B cell (primary cell): ENCODE results near the gene RGL1. TPM values are rescaled to one million over a fixed set of nuclear protein-coding genes. Genes with fewer than 3 reads are reported as not detected.

Experiments used
- ATAC-seq: fragments of 200-7000 bp; cut with Tn5 transposase; one replicate; pipeline ENCODE4 v1.10.0; 2021; ENCODE audit warnings: low read depth, mild to moderate bottlenecking, moderate number of reproducible peaks, moderate library complexity
- CTCF ChIA-PET: fragments of 350-600 bp; sonication (Branson Sonifier 250); formaldehyde crosslinking; loops from one replicate; lab custom pipeline; 2021; ENCODE audit warnings: antibody characterized with exemption, inconsistent platforms; lab: Charles Lee
- POLR2A ChIA-PET: fragments of 350-600 bp; sonication (Branson Sonifier 250); formaldehyde crosslinking; loops from one replicate; lab custom pipeline; 2021; ENCODE audit warnings: antibody characterized with exemption; lab: Charles Lee
- DNase-seq: peaks from one replicate; pipeline ENCODE4 v3.0.0; 2013
- H2AFZ ChIP-seq: 2 replicates; pipeline ENCODE4 v1.6.1; 2012; ENCODE audit warnings: mild to moderate bottlenecking, low read depth, low read length; ENCODE audit not compliant: insufficient read depth, poor library complexity, severe bottlenecking
- H3K27ac ChIP-seq, 2 donors: 1 replicate in 1 of 2; 2 replicates in 1 of 2; pipeline ENCODE4 v1.5.1; 2012 to 2013; ENCODE audit warnings: low read length in 2 of 2, mild to moderate bottlenecking in 2 of 2, moderate library complexity in 1 of 2
- H3K27me3 ChIP-seq, 4 experiments: fragments of 200-600 bp in 1 of 4; sonication (generic) in 1 of 4; replicated peaks in 1 of 4; 1 replicate in 2 of 4; 2 replicates in 2 of 4; pipeline versions ENCODE4 v1.6.1 to v1.7.0; 2013 to 2016; ENCODE audit warnings: low read length in 3 of 4, mild to moderate bottlenecking in 2 of 4, mixed read lengths in 1 of 4, moderate library complexity in 1 of 4; ENCODE audit not compliant: insufficient read depth in 4 of 4, control insufficient read depth in 3 of 4; ENCODE audit errors: control extremely low read depth in 1 of 4
- H3K36me3 ChIP-seq, 2 experiments: replicated peaks in 1 of 2; 1 replicate in 1 of 2; 2 replicates in 1 of 2; pipeline versions ENCODE4 v1.6.1 to v1.7.1; 2013; ENCODE audit warnings: low read length in 1 of 2; ENCODE audit not compliant: insufficient read depth in 2 of 2, control insufficient read depth in 1 of 2; ENCODE audit errors: control extremely low read depth in 1 of 2, extremely low read depth in 1 of 2
- H3K4me1 ChIP-seq, 2 donors: fragments of 200-600 bp in 1 of 2; sonication (generic) in 1 of 2; 1 replicate in 1 of 2; 2 replicates in 1 of 2; pipeline versions ENCODE4 v1.5.1 to v1.6.1; 2013 to 2017; ENCODE audit warnings: low read length in 2 of 2; ENCODE audit not compliant: control insufficient read depth in 2 of 2, insufficient read depth in 2 of 2
- H3K4me2 ChIP-seq: replicated peaks from 2 replicates; pipeline ENCODE3; 2012; ENCODE audit warnings: mild to moderate bottlenecking, low read depth, low read length; ENCODE audit not compliant: poor library complexity, severe bottlenecking
- H3K4me3 ChIP-seq, 5 experiments: fragments of 200-600 bp in 1 of 5; sonication (generic) in 1 of 5; 1 replicate in 3 of 5; 2 replicates in 2 of 5; pipeline versions ENCODE4 v1.5.1 to v1.7.0; 2011 to 2016; ENCODE audit warnings: low read length in 4 of 5, mild to moderate bottlenecking in 4 of 5, low read depth in 2 of 5, control low read depth in 1 of 5, moderate library complexity in 1 of 5; ENCODE audit not compliant: insufficient read depth in 1 of 5; ENCODE audit errors: control extremely low read depth in 1 of 5, extremely low read depth in 1 of 5
- H3K79me2 ChIP-seq: fragments of 200-600 bp; sonication (generic); one replicate; pipeline ENCODE4 v1.6.0; 2016; ENCODE audit warnings: low read length; ENCODE audit not compliant: control insufficient read depth, insufficient read depth
- H3K9ac ChIP-seq: fragments of 200-600 bp; sonication (generic); 2 replicates; pipeline ENCODE4 v1.6.1; 2017; ENCODE audit warnings: mild to moderate bottlenecking, low read length, moderate library complexity
- H3K9me3 ChIP-seq, 3 donors: one replicate each; pipeline versions ENCODE4 v1.6.1 to v1.7.1; 2013; ENCODE audit warnings: low read length in 2 of 3; ENCODE audit not compliant: control insufficient read depth in 2 of 3, insufficient read depth in 1 of 3; ENCODE audit errors: control extremely low read depth in 1 of 3
- H4K20me1 ChIP-seq: 2 replicates; pipeline ENCODE4 v1.6.0; 2012; ENCODE audit warnings: mild to moderate bottlenecking, low read length; ENCODE audit not compliant: insufficient read depth, control insufficient read depth, poor library complexity, severe bottlenecking
- H3K27ac Mint-ChIP-seq: one replicate; pipeline ENCODE4 v1.8.0; 2021; ENCODE audit warnings: mixed read lengths
- H3K27me3 Mint-ChIP-seq: one replicate; pipeline ENCODE4 v1.8.0; 2021; ENCODE audit warnings: mixed read lengths
- H3K4me1 Mint-ChIP-seq: one replicate; pipeline ENCODE4 v1.8.0; 2021; ENCODE audit warnings: mixed read lengths
- H3K4me3 Mint-ChIP-seq: one replicate; pipeline ENCODE4 v1.8.0; 2021; ENCODE audit warnings: mixed read lengths
- H3K9me3 Mint-ChIP-seq: one replicate; pipeline ENCODE4 v1.8.0; 2022; ENCODE audit warnings: mixed read lengths; ENCODE audit not compliant: insufficient read depth
- EZH2 ChIP-seq: IDR thresholded peaks from 2 replicates; pipeline ENCODE4 v1.6.1; 2012; ENCODE audit warnings: borderline replicate concordance, low read depth, mild to moderate bottlenecking, moderate library complexity, low read length; ENCODE audit not compliant: insufficient read depth, poor library complexity, severe bottlenecking
- WGBS: methylation state at CpG from one replicate; pipeline ENCODE4 v1.1.5; 2013; ENCODE audit warnings: missing lambda C conversion rate; ENCODE audit not compliant: insufficient coverage; 5-methylcytosine and 5-hydroxymethylcytosine counted together
- intact Hi-C: fragments of 100-400 bp; cut with micrococcal nuclease; formaldehyde crosslinking; loops from one replicate; pipeline ENCODE4 v1.10.0; 2022
- polyA plus RNA-seq: library from polyadenylated mRNA; depleted of rRNA; stranded (reverse); fragments of >200 nt; gene quantifications from 2 replicates; pipeline ENCODE4 v1.2.3, GENCODE V29; 2012
- total RNA-seq, 2 donors: library from RNA; stranded (reverse); fragments of 120-200 nt in 1 of 2; gene quantifications; 1 replicate in 1 of 2; 2 replicates in 1 of 2; pipeline versions ENCODE4 v1.2.3 to v1.2.4, GENCODE V29; 2013 to 2022
- TF ChIP-seq, protein P1 (sequence below): fragments of 200-600 bp; IDR thresholded peaks from one replicate; pipeline ENCODE4 v1.8.0; 2022; ENCODE audit warnings: antibody characterized with exemption, mild to moderate bottlenecking

The RGL1 gene
- total and polyA plus RNA-seq, 2 donors (not counting 1 experiment from before 2014, with no cell fraction given) = 0.09 to 1.1 TPM

- H3K27me3 Mint-ChIP-seq = no peaks in the 10 kb centered on the region
- H3K9me3 ChIP-seq = no peaks in the 10 kb centered on the region
- H3K79me2 ChIP-seq = no peaks in the 10 kb centered on the region
- POLR2A ChIA-PET = no interaction called here
- H3K27me3 ChIP-seq = no peaks in the 10 kb centered on the region
- ATAC-seq (no peak), DNase-seq (no peak)
- no peaks in the 10 kb centered on the region for H3K9me3 Mint-ChIP-seq
- H3K36me3 ChIP-seq = no peaks in the 10 kb centered on the region
- CTCF ChIA-PET = interaction anchor here (1.1 kb wide), 1 partner anchor 70 kb away, joined by 3 read pairs; no protein-coding TSS in a partner anchor
- H3K4me2 ChIP-seq = no peak overlapping the region
- no peak overlapping the region for H3K4me3 Mint-ChIP-seq
- no peaks in the 10 kb centered on the region for H4K20me1 ChIP-seq
- H3K4me3 ChIP-seq = no peak overlapping the region
- no peak overlapping the region for H2AFZ ChIP-seq
- peaks cover 12% of the 10 kb centered on the region for H3K4me1 Mint-ChIP-seq
- no peak overlapping the region for H3K9ac ChIP-seq
- WGBS = 80% methylated on average over 1 of the region's 3 CpGs
- no peak overlapping the region for H3K27ac ChIP-seq
- no peak overlapping the region for H3K27ac Mint-ChIP-seq
- intact Hi-C loops = loop anchor here (10.0 kb wide), 1 partner anchor 69 kb away; no protein-coding TSS in a partner anchor
- TF ChIP-seq, protein P1, sequence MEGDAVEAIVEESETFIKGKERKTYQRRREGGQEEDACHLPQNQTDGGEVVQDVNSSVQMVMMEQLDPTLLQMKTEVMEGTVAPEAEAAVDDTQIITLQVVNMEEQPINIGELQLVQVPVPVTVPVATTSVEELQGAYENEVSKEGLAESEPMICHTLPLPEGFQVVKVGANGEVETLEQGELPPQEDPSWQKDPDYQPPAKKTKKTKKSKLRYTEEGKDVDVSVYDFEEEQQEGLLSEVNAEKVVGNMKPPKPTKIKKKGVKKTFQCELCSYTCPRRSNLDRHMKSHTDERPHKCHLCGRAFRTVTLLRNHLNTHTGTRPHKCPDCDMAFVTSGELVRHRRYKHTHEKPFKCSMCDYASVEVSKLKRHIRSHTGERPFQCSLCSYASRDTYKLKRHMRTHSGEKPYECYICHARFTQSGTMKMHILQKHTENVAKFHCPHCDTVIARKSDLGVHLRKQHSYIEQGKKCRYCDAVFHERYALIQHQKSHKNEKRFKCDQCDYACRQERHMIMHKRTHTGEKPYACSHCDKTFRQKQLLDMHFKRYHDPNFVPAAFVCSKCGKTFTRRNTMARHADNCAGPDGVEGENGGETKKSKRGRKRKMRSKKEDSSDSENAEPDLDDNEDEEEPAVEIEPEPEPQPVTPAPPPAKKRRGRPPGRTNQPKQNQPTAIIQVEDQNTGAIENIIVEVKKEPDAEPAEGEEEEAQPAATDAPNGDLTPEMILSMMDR = no peak
- no peak for TF ChIP-seq EZH2
- H3K4me1 ChIP-seq = peaks cover 0 to 13% of the 10 kb centered on the region in 2 donors
Measured at GRCh38 chr1:183845681-183846080, 40.8 kb downstream of the RGL1 start.

GRCh38 chr1:183847641-183848040 is 42.7 kb downstream of the RGL1 start:
- Mint-ChIP-seq H3K4me1 (peaks cover 3% of the 10 kb centered on the region), H3K27me3 (no peaks in the 10 kb centered on the region), H3K27ac (no peak overlapping the region), H3K4me3 (no peak overlapping the region), H3K9me3 (no peaks in the 10 kb centered on the region)
- Histone ChIP-seq H2AFZ (no peak overlapping the region), H3K36me3 (no peaks in the 10 kb centered on the region), H3K9ac (no peak overlapping the region), H3K27ac (no peak overlapping the region), H3K4me1 (peaks cover 0 to 8% of the 10 kb centered on the region in 2 donors), H3K9me3 (no peaks in the 10 kb centered on the region), H3K4me2 (no peak overlapping the region), H3K79me2 (no peaks in the 10 kb centered on the region), H3K27me3 (no peaks in the 10 kb centered on the region), H4K20me1 (no peaks in the 10 kb centered on the region), H3K4me3 (no peak overlapping the region)
- DNase-seq (no peak), ATAC-seq (no peak)
- POLR2A ChIA-PET = no interaction called here
- 94% methylated on average over 3 of the region's 4 CpGs for WGBS
- intact Hi-C loops = loop anchor here (10.0 kb wide), 1 partner anchor 67 kb away; no protein-coding TSS in a partner anchor
- CTCF ChIA-PET = no interaction called here
- TF ChIP-seq EZH2 = no peak
- TF ChIP-seq, protein P1 = no peak
